Measurements from ENCODE around the gene FBXL17.

The FBXL17 gene

DNA sequence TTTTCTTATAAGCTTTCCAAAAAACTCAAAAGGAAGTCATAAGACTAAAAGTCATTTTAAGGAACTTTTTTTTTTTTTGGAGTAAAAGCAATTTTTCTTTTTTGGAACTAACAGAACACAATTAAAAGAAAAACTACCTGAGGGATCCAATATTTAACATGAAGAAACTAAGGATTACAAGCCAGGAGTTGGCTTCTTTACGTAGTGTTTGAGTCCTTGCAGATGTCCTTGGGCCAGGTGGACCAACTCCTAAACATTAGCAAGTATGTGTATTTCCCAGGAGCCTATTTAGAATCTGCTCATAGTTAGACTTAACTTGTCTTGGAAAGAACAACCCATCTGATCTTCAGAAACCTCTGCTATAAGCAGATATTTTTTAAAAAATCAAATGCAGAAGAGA is 557.1 kb downstream of the FBXL17 start:
- Histone ChIP-seq H3K27me3 (ENCODE audit: low read depth, low read length) (no peaks in the 10 kb centered on the region), H3K36me3 (ENCODE audit: control insufficient read depth in 1 of 2, insufficient read depth in 2 of 2, low read length in 2 of 2) (no peaks in the 10 kb centered on the region), H3K27ac (ENCODE audit: low read length) (no peak overlapping the region), H3K4me1 (ENCODE audit: control insufficient read depth in 1 of 2, insufficient read depth in 2 of 2, low read length in 2 of 2) (no peaks in the 10 kb centered on the region), H3K9me3 (ENCODE audit: control insufficient read depth in 1 of 2, low read length in 2 of 2) (peaks cover 0 to 5% of the 10 kb centered on the region in 2 donors), H3K4me3 (ENCODE audit: low read depth in 1 of 2, low read length in 2 of 2) (no peak overlapping the region)

DNA sequence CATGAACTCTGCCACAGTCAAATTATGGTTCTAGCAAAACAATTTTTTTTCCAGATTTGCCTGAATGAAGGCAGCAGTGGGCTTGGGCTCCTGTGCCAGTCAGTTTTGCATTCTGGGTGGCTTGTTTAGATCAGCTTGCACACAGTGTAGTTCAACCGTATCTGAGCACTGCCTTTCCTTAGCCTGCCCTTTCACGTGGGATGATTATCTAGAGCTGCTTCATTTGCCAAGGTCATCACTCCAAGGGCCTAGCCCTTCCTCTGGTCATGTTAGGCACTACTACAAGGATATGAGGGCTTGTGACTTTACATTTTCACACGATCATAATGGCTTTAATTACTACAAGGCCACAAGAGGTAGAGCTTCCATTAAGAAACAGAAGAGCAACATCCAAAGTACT is 560.6 kb downstream of the FBXL17 start:
- Histone ChIP-seq H3K36me3 (ENCODE audit: control insufficient read depth in 1 of 2, insufficient read depth in 2 of 2, low read length in 2 of 2) (no peaks in the 10 kb centered on the region), H3K4me1 (ENCODE audit: control insufficient read depth in 1 of 2, insufficient read depth in 2 of 2, low read length in 2 of 2) (no peaks in the 10 kb centered on the region), H3K4me3 (ENCODE audit: low read depth in 1 of 2, low read length in 2 of 2) (no peak overlapping the region), H3K27me3 (ENCODE audit: low read depth, low read length) (no peaks in the 10 kb centered on the region), H3K9me3 (ENCODE audit: control insufficient read depth in 1 of 2, low read length in 2 of 2) (peaks cover 0 to 5% of the 10 kb centered on the region in 2 donors), H3K27ac (ENCODE audit: low read length) (no peak overlapping the region)

DNA sequence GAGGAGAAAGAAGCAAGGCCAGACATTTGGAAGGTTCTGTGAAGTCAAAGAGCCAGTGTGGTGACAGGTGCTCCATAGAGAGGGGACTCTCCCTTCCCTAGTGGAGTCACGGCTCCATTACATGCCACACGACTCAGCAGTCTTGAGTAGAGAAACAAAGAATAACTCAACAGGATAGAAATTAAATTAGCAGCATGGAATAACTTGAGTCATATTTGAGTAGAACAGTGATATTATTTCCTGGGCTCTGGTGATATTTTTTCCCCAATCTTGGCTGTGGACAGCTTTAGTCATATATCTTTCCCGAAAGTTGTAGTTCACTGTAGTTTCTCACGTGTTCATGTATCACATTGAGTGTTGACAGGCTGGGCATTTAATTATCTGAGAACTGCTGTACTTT is 561.5 kb downstream of the FBXL17 start:
- no peaks in the 10 kb centered on the region for H3K36me3 ChIP-seq (ENCODE audit: control insufficient read depth in 1 of 2, insufficient read depth in 2 of 2, low read length in 2 of 2)
- no peak overlapping the region for H3K4me3 ChIP-seq (ENCODE audit: low read depth in 1 of 2, low read length in 2 of 2)
- no peak overlapping the region for H3K27ac ChIP-seq (ENCODE audit: low read length)
- H3K9me3 ChIP-seq (ENCODE audit: control insufficient read depth in 1 of 2, low read length in 2 of 2), result peaks cover 0 to 5% of the 10 kb centered on the region in 2 donors
- no peaks in the 10 kb centered on the region for H3K27me3 ChIP-seq (ENCODE audit: low read depth, low read length)
- H3K4me1 ChIP-seq (ENCODE audit: control insufficient read depth in 1 of 2, insufficient read depth in 2 of 2, low read length in 2 of 2), result no peaks in the 10 kb centered on the region

DNA sequence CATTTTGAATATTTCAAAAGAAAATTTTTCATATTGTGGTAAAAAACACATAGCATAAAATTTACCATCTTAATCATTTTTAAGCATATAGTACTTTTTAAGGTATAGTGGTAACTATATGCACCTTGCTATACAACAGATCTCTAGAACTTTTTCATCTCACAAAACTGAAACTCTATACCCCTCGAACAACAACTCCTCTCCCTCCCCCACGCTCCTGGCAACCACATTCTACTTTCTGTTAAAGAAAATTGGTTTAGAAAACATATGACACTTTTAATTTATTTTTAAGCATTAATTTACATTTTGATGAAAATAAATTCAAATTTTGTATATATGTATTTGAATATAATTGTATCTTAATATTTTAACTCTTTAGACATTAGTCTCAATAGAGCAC is 563.9 kb downstream of the FBXL17 start:
- H3K27me3 ChIP-seq (ENCODE audit: low read depth, low read length), result no peaks in the 10 kb centered on the region
- no peak overlapping the region for H3K27ac ChIP-seq (ENCODE audit: low read length)
- peaks cover 0 to 5% of the 10 kb centered on the region in 2 donors for H3K9me3 ChIP-seq (ENCODE audit: control insufficient read depth in 1 of 2, low read length in 2 of 2)
- no peaks in the 10 kb centered on the region for H3K36me3 ChIP-seq (ENCODE audit: control insufficient read depth in 1 of 2, insufficient read depth in 2 of 2, low read length in 2 of 2)
- H3K4me3 ChIP-seq (ENCODE audit: low read depth in 1 of 2, low read length in 2 of 2), result no peak overlapping the region
- H3K4me1 ChIP-seq (ENCODE audit: control insufficient read depth in 1 of 2, insufficient read depth in 2 of 2, low read length in 2 of 2), result no peaks in the 10 kb centered on the region

DNA sequence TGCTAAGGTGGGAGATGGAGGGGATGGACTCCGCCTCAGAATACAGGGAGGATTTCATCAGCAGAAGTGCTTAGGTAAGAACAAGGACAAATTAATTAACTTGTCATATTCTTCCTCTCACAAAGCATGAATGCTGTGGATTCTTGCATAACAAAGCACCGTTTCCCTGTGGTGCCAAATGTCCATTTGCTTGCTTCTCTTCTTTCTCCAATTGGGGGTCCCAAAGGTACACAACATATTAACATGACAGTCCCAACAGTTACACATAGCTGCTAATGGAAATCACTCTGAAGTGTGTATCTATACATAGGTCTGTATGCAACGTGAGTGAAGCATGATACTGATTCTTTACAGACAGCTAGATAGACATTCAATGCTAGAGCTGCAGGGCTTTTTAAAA is 564.5 kb downstream of the FBXL17 start:
- no peaks in the 10 kb centered on the region for H3K4me1 ChIP-seq (ENCODE audit: control insufficient read depth in 1 of 2, insufficient read depth in 2 of 2, low read length in 2 of 2)
- no peak overlapping the region for H3K4me3 ChIP-seq (ENCODE audit: low read depth in 1 of 2, low read length in 2 of 2)
- no peak overlapping the region for H3K27ac ChIP-seq (ENCODE audit: low read length)
- H3K36me3 ChIP-seq (ENCODE audit: control insufficient read depth in 1 of 2, insufficient read depth in 2 of 2, low read length in 2 of 2), result no peaks in the 10 kb centered on the region
- H3K9me3 ChIP-seq (ENCODE audit: control insufficient read depth in 1 of 2, low read length in 2 of 2), result peaks cover 0 to 3% of the 10 kb centered on the region in 2 donors
- no peaks in the 10 kb centered on the region for H3K27me3 ChIP-seq (ENCODE audit: low read depth, low read length)

DNA sequence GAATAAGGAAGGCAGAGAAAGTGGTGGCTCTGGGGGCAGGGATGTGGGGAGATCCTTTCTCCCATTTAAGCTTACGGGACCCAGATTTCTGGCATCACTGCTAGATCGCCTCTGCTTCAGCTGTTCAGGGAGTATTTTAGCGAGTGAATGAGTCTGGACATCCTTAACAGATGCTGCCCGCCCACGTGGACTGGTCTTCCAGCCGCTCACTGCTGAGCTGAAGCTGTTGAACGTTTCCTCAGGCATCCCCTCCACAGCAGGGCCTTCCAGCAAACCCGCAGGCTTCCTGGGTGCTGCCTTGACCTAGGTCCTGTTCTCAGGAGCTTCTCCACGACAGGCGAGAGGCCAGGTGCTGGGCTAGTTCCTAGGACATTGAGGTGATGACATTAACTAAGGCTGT is 566.8 kb downstream of the FBXL17 start:
- Histone ChIP-seq H3K4me3 (ENCODE audit: low read depth in 1 of 2, low read length in 2 of 2) (no peak overlapping the region), H3K9me3 (ENCODE audit: control insufficient read depth in 1 of 2, low read length in 2 of 2) (no peaks in the 10 kb centered on the region), H3K27me3 (ENCODE audit: low read depth, low read length) (no peaks in the 10 kb centered on the region), H3K27ac (ENCODE audit: low read length) (no peak overlapping the region), H3K36me3 (ENCODE audit: control insufficient read depth in 1 of 2, insufficient read depth in 2 of 2, low read length in 2 of 2) (no peaks in the 10 kb centered on the region), H3K4me1 (ENCODE audit: control insufficient read depth in 1 of 2, insufficient read depth in 2 of 2, low read length in 2 of 2) (no peaks in the 10 kb centered on the region)

DNA sequence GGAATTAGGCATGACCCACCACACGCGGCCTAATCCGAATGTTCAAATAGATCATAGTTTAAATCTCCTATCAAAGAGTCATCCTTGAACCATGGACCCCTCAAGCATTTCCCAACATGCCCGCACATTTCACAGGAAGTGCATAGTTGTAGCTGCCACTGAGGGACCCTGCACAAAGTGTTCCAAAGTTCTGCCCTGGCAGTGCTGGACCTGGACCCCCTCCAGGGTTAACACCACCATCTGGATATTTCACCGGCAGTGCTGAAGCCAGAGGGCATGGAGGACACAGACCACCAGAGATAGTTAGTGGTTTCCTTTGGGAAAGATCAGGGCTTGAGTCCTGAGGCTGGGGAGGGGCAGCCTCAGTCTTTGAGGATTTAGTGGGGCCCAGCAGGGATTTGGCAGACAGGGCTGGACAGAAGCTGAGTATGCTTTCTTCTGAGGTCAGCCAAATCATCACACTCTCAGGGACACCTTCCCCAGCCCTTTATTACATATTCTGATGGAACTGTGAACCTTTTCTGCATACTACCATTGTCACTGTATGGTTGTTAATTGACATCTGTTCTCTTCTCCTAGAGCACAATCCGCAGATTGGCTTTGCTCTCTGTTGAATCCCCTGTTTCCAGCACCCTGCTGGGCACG is 567.6 kb downstream of the FBXL17 start:
- Histone ChIP-seq H3K27ac (ENCODE audit: low read length) (no peak overlapping the region), H3K4me1 (ENCODE audit: control insufficient read depth in 1 of 2, insufficient read depth in 2 of 2, low read length in 2 of 2) (no peaks in the 10 kb centered on the region), H3K27me3 (ENCODE audit: low read depth, low read length) (no peaks in the 10 kb centered on the region), H3K4me3 (ENCODE audit: low read depth in 1 of 2, low read length in 2 of 2) (no peak overlapping the region), H3K9me3 (ENCODE audit: control insufficient read depth in 1 of 2, low read length in 2 of 2) (no peaks in the 10 kb centered on the region), H3K36me3 (ENCODE audit: control insufficient read depth in 1 of 2, insufficient read depth in 2 of 2, low read length in 2 of 2) (no peaks in the 10 kb centered on the region)

DNA sequence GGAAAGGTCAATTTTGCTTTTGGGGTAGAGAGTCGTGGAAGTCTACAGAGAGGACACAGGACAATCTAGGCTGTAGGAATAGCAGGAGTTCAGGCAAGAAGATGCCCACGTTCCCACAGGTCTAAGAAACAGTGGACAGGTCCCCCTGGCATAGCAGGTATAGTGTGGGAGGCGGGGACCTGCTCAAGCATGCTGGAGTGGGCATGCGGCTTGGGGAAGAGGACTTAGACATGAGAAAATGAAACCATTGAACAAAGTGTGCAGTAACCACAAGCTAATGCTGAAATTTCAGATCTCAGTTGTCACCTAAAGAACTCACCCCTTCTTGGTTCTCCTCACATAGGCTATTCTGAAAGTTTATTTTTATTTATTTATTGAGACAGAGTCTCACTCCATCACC is 568.3 kb downstream of the FBXL17 start:
- no peak overlapping the region for H3K27ac ChIP-seq (ENCODE audit: low read length)
- no peaks in the 10 kb centered on the region for H3K9me3 ChIP-seq (ENCODE audit: control insufficient read depth in 1 of 2, low read length in 2 of 2)

DNA sequence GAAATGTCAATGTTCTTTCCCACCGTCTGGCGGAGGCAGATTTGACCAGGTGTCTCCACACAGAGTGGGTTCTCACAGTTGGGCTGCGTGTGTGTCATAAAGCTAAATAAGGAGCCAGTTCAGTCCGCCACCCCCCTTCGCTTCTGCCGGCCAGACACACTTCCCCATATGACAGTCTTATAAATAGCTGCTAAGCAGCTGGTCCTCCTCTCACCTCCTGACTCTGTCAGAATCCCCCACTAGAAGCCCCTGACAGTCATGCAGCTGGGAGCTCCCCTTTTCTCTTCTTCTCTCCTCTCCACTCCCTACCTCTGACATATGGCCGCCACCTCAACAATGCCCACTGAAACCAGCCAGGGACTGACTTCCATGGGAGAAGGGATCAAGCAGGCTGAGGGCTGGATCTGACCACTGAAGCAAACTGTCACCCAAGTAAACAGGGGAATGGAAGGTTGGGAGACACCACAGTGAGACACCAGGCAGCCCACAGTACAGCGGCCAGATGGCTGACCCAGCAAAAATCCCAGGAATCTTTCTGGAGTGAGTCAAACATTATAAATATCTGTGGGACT is 569.2 kb downstream of the FBXL17 start:
- H3K27ac ChIP-seq (ENCODE audit: low read length), result no peak overlapping the region

More for the DNA sequence above, 568.3 kb downstream of the FBXL17 start:
- Histone ChIP-seq H3K4me1 (ENCODE audit: control insufficient read depth in 1 of 2, insufficient read depth in 2 of 2, low read length in 2 of 2) (no peaks in the 10 kb centered on the region), H3K4me3 (ENCODE audit: low read depth in 1 of 2, low read length in 2 of 2) (no peak overlapping the region), H3K27me3 (ENCODE audit: low read depth, low read length) (no peaks in the 10 kb centered on the region), H3K36me3 (ENCODE audit: control insufficient read depth in 1 of 2, insufficient read depth in 2 of 2, low read length in 2 of 2) (no peaks in the 10 kb centered on the region)

DNA sequence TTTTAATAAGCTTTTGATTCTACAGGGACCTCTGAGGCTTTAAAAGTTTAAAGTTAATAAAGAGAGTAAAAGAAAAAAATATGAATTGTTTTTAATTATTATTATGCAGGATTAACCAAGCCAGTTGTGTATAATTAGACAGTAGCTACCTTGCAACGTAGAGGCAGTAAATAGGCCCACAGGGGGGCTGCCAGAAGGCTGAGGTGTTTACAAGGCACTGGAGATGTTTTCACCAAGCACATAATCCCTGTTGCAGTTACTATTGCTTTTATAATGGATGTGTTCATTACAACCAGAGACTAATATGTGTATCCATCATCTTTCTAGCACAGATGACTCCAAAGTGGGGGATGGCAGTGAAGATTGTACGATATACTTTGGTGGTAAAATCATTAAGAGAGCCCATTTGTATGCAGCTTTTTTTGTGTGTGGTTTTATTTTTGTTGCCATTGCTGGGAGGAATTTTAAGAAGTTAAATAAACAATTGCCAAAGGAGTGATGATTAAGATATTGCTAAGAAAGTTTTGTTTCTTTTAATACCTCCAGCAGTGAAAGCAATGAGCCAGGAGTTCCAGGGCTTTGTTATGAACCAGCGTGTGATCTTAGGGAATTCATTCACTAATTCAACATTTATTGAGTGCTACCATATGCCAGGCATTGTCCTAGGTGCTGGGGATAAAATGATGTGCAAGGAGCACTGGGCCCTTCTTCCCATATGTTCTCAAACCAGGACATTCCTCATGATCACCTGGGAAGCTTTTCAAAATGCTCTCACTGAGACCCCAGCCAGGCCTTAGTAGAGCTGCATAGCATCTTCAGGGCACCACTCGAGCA is 572.5 kb downstream of the FBXL17 start:
- no peaks in the 10 kb centered on the region for H3K27me3 ChIP-seq (ENCODE audit: low read depth, low read length)
- H3K4me1 ChIP-seq (ENCODE audit: control insufficient read depth in 1 of 2, insufficient read depth in 2 of 2, low read length in 2 of 2), result no peaks in the 10 kb centered on the region
- H3K4me3 ChIP-seq (ENCODE audit: low read depth in 1 of 2, low read length in 2 of 2), result no peak overlapping the region
- H3K27ac ChIP-seq (ENCODE audit: low read length), result no peak overlapping the region
- H3K9me3 ChIP-seq (ENCODE audit: control insufficient read depth in 1 of 2, low read length in 2 of 2), result no peaks in the 10 kb centered on the region
- no peaks in the 10 kb centered on the region for H3K36me3 ChIP-seq (ENCODE audit: control insufficient read depth in 1 of 2, insufficient read depth in 2 of 2, low read length in 2 of 2)

More for the DNA sequence above, 569.2 kb downstream of the FBXL17 start:
- Histone ChIP-seq H3K9me3 (ENCODE audit: control insufficient read depth in 1 of 2, low read length in 2 of 2) (no peaks in the 10 kb centered on the region), H3K4me1 (ENCODE audit: control insufficient read depth in 1 of 2, insufficient read depth in 2 of 2, low read length in 2 of 2) (no peaks in the 10 kb centered on the region), H3K4me3 (ENCODE audit: low read depth in 1 of 2, low read length in 2 of 2) (no peak overlapping the region), H3K36me3 (ENCODE audit: control insufficient read depth in 1 of 2, insufficient read depth in 2 of 2, low read length in 2 of 2) (no peaks in the 10 kb centered on the region), H3K27me3 (ENCODE audit: low read depth, low read length) (no peaks in the 10 kb centered on the region)

Measured in muscle layer of duodenum (tissue), 2 donors.